ENCODE measurements around the gene NXT1. TPM values are rescaled to one million over a fixed set of nuclear protein-coding genes. Genes with fewer than 3 reads are reported as not detected.

Gene NXT1
- total RNA-seq, 1 experiment from 2014 or later = 98.0 TPM

DNA sequence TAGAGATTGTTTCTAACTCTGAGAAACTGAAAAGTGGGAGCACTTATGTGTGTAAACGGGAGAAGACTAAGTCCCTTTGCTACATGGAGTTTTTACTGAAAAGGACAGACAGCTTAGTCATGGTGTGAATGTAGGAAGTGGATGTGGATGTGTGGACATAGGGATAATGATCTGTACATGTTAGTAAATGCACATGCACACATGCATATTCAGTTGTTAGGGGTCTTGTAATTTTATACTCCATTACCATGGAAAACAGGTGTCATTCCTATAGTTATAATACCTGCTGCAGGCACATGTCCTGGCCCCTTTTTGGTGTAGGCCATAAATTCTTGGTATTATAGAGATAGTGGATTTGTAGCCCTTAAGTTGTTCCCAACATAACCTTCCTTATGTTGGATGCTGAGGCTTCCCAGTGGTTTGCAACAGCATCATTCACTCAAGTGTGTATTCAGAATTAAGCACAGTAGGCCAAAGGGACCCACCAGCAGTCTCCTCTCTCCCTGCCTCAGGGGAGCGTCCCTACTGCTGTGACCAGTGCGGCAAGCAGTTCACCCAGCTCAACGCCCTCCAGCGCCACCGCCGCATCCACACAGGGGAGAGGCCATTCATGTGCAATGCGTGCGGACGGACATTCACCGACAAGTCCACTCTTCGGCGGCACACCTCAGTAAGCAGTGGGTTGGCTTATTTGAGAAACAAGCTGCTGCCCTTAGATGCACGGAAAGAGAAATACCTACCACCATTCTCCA lies 18.7 kb downstream of the NXT1 start:
- no peaks in the 10 kb centered on the region for H3F3A ChIP-seq (ENCODE audit: low read length, unreplicated experiment)
- peaks cover 63% of the 10 kb centered on the region for H3K79me2 ChIP-seq (ENCODE audit: low read length)
- H3K27me3 ChIP-seq (ENCODE audit: low read length) = no peaks in the 10 kb centered on the region
- ChIA-PET CTCF (no interaction called here), POLR2A (ENCODE audit: unreplicated experiment) (no interaction called here)
- no peak overlapping the region for H3K9ac ChIP-seq (ENCODE audit: low read length)
- intact Hi-C loops (cut with micrococcal nuclease) = no loop called here
- BruUV-seq (replicated peaks) = no TSS peak
- DNase-seq = no peak
- no peaks in the 10 kb centered on the region for H3K9me3 ChIP-seq (ENCODE audit: low read length)
- peaks cover 25% of the 10 kb centered on the region for H4K20me1 ChIP-seq (ENCODE audit: low read length)
- H3K4me2 ChIP-seq (ENCODE audit: low read length) = no peak overlapping the region
- TF ChIP-seq EZH2phosphoT487 (IDR thresholded peaks at IDR 0.05; ENCODE audit: borderline replicate concordance, low read length) (no peak), EZH2 (IDR thresholded peaks at IDR 0.05; ENCODE audit: low read length, unreplicated experiment) (no peak)
- TF ChIP-seq, protein P1, sequence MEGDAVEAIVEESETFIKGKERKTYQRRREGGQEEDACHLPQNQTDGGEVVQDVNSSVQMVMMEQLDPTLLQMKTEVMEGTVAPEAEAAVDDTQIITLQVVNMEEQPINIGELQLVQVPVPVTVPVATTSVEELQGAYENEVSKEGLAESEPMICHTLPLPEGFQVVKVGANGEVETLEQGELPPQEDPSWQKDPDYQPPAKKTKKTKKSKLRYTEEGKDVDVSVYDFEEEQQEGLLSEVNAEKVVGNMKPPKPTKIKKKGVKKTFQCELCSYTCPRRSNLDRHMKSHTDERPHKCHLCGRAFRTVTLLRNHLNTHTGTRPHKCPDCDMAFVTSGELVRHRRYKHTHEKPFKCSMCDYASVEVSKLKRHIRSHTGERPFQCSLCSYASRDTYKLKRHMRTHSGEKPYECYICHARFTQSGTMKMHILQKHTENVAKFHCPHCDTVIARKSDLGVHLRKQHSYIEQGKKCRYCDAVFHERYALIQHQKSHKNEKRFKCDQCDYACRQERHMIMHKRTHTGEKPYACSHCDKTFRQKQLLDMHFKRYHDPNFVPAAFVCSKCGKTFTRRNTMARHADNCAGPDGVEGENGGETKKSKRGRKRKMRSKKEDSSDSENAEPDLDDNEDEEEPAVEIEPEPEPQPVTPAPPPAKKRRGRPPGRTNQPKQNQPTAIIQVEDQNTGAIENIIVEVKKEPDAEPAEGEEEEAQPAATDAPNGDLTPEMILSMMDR (conservative IDR thresholded peaks at IDR 0.05; ENCODE audit: low read depth, low read length) = no peak
- no peak overlapping the region for H3K4me3 ChIP-seq (ENCODE audit: low read length)
- H3K9me2 ChIP-seq (replicated peaks; ENCODE audit: low read length) = no peaks in the 10 kb centered on the region
- H3K36me3 ChIP-seq (ENCODE audit: low read depth, low read length) = peaks cover 61% of the 10 kb centered on the region; the same call in 1 of the 2 replicates
- peaks cover 34% of the 10 kb centered on the region for H3K4me1 ChIP-seq (ENCODE audit: insufficient read depth, low read length)
- H3K27ac ChIP-seq (ENCODE audit: low read length) = no peak overlapping the region
- ATAC-seq = no peak
- no peak overlapping the region for H2AFZ ChIP-seq (ENCODE audit: low read length)

DNA sequence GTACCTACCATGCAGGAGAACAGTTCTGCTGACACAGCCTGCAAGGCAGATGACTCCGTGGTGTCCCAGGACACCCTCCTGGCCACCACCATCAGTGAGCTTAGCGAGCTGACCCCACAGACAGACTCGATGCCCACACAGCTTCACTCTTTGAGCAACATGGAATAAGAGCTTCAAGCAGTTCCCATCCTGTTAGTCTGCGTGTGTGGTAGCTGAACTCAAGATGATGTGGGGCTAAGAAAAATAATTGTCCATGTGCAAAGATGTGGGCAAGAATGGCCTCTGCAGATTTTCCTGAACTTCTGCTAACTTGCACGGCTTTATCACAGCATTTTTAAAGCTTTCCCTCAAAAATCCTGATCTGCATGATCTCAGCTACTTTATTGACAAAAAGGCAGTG lies 19.7 kb downstream of the NXT1 start:
- TF ChIP-seq EZH2phosphoT487 (IDR thresholded peaks at IDR 0.05; ENCODE audit: borderline replicate concordance, low read length) (no peak), EZH2 (IDR thresholded peaks at IDR 0.05; ENCODE audit: low read length, unreplicated experiment) (no peak)
- TF ChIP-seq, protein P1 (conservative IDR thresholded peaks at IDR 0.05; ENCODE audit: low read depth, low read length) = no peak
- Histone ChIP-seq H3K27me3 (ENCODE audit: low read length) (no peaks in the 10 kb centered on the region), H3K27ac (ENCODE audit: low read length) (no peak overlapping the region), H3K9me2 (replicated peaks; ENCODE audit: low read length) (no peaks in the 10 kb centered on the region), H3K36me3 (ENCODE audit: low read depth, low read length) (peaks cover 56% of the 10 kb centered on the region; the same call in 1 of the 2 replicates), H2AFZ (ENCODE audit: low read length) (no peak overlapping the region), H3K9me3 (ENCODE audit: low read length) (no peaks in the 10 kb centered on the region), H3K4me2 (ENCODE audit: low read length) (no peak overlapping the region), H3K79me2 (ENCODE audit: low read length) (peaks cover 53% of the 10 kb centered on the region), H3K9ac (ENCODE audit: low read length) (no peak overlapping the region), H3K4me3 (ENCODE audit: low read length) (no peak overlapping the region), H3F3A (ENCODE audit: low read length, unreplicated experiment) (no peaks in the 10 kb centered on the region), H4K20me1 (ENCODE audit: low read length) (peaks cover 25% of the 10 kb centered on the region), H3K4me1 (ENCODE audit: insufficient read depth, low read length) (peaks cover 32% of the 10 kb centered on the region)
- POLR2A ChIA-PET (ENCODE audit: unreplicated experiment) = no interaction called here
- no TSS peak for BruUV-seq (replicated peaks)
- CTCF ChIA-PET = no interaction called here
- ATAC-seq = no peak
- no peak for DNase-seq
- intact Hi-C loops (cut with micrococcal nuclease) = no loop called here

DNA sequence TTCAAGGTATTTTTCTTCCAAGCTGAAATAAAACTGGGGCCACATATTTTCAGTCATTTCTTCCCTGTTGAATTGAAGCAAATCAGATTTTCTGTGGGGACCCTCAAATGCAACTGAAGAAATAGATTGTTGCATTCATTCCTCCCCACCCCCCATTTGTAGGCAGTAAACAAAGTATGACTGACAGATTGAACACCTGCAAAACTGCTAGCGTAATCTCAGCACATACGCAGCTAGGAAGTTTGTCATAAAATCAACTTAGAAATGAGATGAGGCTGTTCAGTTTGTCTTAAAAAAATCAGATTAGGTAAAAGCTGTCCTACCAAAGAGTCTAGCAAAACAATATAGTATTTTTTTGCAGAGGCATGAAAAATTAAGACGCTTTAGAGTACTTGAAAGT lies 20.3 kb downstream of the NXT1 start:
- BruUV-seq (replicated peaks) = no TSS peak
- no peak for DNase-seq
- POLR2A ChIA-PET (ENCODE audit: unreplicated experiment) = no interaction called here

More for the DNA sequence above, 20.3 kb downstream of the NXT1 start:
- Histone ChIP-seq H3K27ac (ENCODE audit: low read length) (no peak overlapping the region), H2AFZ (ENCODE audit: low read length) (no peak overlapping the region), H3K36me3 (ENCODE audit: low read depth, low read length) (peaks cover 62% of the 10 kb centered on the region), H3K4me3 (ENCODE audit: low read length) (no peak overlapping the region), H3K9ac (ENCODE audit: low read length) (no peak overlapping the region), H3K4me1 (ENCODE audit: insufficient read depth, low read length) (peaks cover 31% of the 10 kb centered on the region), H4K20me1 (ENCODE audit: low read length) (peaks cover 24% of the 10 kb centered on the region), H3K9me3 (ENCODE audit: low read length) (no peaks in the 10 kb centered on the region), H3K4me2 (ENCODE audit: low read length) (no peak overlapping the region), H3K9me2 (replicated peaks; ENCODE audit: low read length) (no peaks in the 10 kb centered on the region), H3K79me2 (ENCODE audit: low read length) (peaks cover 47% of the 10 kb centered on the region), H3K27me3 (ENCODE audit: low read length) (no peaks in the 10 kb centered on the region), H3F3A (ENCODE audit: low read length, unreplicated experiment) (no peaks in the 10 kb centered on the region)
- CTCF ChIA-PET = no interaction called here
- TF ChIP-seq EZH2 (IDR thresholded peaks at IDR 0.05; ENCODE audit: low read length, unreplicated experiment) (no peak), EZH2phosphoT487 (IDR thresholded peaks at IDR 0.05; ENCODE audit: borderline replicate concordance, low read length) (no peak)
- TF ChIP-seq, protein P1 (conservative IDR thresholded peaks at IDR 0.05; ENCODE audit: low read depth, low read length) = no peak
- intact Hi-C loops (cut with micrococcal nuclease) = no loop called here
- ATAC-seq = no peak

All from PC-3 (cell line).